ENCODE data around the gene ARHGAP9. TPM values are rescaled to one million over a fixed set of nuclear protein-coding genes. Genes with fewer than 3 reads are reported as not detected.

The ARHGAP9 gene
- total and polyA plus RNA-seq, 2 experiments from 2014 or later: 2.3 TPM; not detected in 1

DNA sequence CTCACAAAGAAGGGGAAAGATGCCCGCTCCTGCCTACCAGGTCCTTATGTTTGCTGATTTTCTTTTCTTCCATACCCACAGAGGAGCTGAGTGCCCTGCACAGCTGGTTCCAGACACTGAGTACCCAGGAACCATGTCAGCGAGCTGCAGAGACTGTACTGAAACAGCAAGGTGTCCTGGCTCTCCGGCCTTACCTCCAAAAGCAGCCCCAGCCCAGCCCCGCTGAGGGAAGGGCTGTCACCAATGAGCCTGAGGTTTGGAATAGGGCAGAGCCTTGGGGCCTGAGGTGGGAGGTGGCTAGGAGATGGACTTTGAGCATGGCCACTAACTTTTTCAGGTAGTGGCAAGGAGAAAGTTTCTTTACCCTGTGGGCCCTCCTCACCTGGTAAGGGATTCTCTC lies 10.5 kb upstream of the ARHGAP9 start:
- Histone ChIP-seq H3K27me3 (no peaks in the 10 kb centered on the region), H3K9me3 (ENCODE audit: low read depth) (no peaks in the 10 kb centered on the region), H3K4me3 (no peak overlapping the region), H3K27ac (no peak overlapping the region), H3K36me3 (peaks cover 19% of the 10 kb centered on the region), H3K4me1 (ENCODE audit: low read depth) (peaks cover 6% of the 10 kb centered on the region)
- no peak for DNase-seq (ENCODE audit: low read depth in 1 of 2, low spot score in 1 of 2)
- TF ChIP-seq, protein P1, sequence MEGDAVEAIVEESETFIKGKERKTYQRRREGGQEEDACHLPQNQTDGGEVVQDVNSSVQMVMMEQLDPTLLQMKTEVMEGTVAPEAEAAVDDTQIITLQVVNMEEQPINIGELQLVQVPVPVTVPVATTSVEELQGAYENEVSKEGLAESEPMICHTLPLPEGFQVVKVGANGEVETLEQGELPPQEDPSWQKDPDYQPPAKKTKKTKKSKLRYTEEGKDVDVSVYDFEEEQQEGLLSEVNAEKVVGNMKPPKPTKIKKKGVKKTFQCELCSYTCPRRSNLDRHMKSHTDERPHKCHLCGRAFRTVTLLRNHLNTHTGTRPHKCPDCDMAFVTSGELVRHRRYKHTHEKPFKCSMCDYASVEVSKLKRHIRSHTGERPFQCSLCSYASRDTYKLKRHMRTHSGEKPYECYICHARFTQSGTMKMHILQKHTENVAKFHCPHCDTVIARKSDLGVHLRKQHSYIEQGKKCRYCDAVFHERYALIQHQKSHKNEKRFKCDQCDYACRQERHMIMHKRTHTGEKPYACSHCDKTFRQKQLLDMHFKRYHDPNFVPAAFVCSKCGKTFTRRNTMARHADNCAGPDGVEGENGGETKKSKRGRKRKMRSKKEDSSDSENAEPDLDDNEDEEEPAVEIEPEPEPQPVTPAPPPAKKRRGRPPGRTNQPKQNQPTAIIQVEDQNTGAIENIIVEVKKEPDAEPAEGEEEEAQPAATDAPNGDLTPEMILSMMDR (IDR thresholded peaks at IDR 0.05; ENCODE audit: low read depth, low read length): no peak

DNA sequence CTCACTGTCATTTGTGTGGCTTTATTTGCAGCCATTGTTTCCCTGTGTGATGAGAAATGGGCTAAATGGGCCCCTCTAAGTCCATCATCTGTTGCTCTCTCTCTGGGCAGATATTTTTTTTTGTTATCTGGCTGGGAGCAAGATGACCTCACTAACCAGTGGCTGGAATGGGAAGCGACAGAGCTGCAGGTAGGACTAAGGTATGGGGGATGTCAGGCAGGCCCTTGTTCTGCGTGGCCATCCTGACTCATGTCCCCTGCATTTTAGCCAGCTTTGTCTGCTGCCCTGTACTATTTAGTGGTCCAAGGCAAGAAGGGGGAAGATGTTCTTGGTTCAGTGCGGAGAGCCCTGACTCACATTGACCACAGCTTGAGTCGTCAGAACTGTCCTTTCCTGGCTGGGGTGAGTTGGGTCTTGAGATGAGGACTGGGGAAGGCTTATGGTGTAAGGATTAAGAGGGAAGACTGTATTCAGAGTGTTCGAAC lies 9.5 kb upstream of the ARHGAP9 start:
- no peak for DNase-seq (ENCODE audit: low read depth in 1 of 2, low spot score in 1 of 2)
- Histone ChIP-seq H3K9me3 (ENCODE audit: low read depth) (no peaks in the 10 kb centered on the region), H3K4me1 (ENCODE audit: low read depth) (peaks cover 6% of the 10 kb centered on the region), H3K36me3 (peaks cover 19% of the 10 kb centered on the region), H3K27ac (no peak overlapping the region), H3K4me3 (peak overlapping the region; percentile 98), H3K27me3 (no peaks in the 10 kb centered on the region)
- TF ChIP-seq, protein P1 (IDR thresholded peaks at IDR 0.05; ENCODE audit: low read depth, low read length): no peak

DNA sequence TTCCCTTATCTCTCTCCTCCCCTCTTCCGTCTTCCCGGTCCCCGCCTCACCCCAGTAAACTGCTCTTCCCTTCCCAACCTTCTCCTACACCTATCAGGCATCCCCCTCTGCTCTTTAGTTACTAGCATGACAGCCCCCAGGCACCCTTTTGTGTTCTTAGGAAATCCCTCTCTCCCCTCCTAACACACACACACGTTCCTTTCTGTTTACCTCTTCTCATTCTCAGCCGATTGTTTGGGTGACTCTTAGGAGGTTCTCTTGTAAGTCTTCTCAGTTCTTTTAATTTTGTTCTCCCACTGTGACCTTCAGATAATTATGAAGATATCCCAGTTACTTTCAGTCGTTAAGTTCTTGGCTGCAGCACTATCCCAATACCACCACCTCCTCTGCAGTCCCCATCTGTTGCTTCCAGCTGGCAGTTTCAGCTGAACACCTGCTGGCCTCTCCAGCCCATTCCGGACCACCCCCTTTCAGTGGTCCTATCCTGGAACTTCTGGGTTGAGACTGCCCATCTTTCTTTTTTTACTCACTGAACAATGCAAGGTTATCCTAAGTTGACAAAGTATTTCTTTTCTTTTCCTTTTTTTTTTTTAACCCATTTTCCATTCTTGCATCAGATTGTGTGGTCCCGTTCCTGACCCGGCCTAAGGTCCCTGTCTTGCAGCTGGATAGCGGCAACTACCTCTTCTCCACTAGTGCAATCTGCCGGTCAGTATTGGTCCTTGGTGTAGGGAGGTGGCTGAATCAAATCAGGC lies 8.9 kb upstream of the ARHGAP9 start:
- H3K36me3 ChIP-seq: peaks cover 19% of the 10 kb centered on the region
- no peak for DNase-seq (ENCODE audit: low read depth in 1 of 2, low spot score in 1 of 2)
- peak overlapping the region; percentile 75 for H3K27ac ChIP-seq
- peaks cover 6% of the 10 kb centered on the region for H3K4me1 ChIP-seq (ENCODE audit: low read depth)
- TF ChIP-seq, protein P1 (IDR thresholded peaks at IDR 0.05; ENCODE audit: low read depth, low read length): no peak
- peak overlapping the region; percentile 98 for H3K4me3 ChIP-seq
- H3K9me3 ChIP-seq (ENCODE audit: low read depth): no peaks in the 10 kb centered on the region
- H3K27me3 ChIP-seq: no peaks in the 10 kb centered on the region

DNA sequence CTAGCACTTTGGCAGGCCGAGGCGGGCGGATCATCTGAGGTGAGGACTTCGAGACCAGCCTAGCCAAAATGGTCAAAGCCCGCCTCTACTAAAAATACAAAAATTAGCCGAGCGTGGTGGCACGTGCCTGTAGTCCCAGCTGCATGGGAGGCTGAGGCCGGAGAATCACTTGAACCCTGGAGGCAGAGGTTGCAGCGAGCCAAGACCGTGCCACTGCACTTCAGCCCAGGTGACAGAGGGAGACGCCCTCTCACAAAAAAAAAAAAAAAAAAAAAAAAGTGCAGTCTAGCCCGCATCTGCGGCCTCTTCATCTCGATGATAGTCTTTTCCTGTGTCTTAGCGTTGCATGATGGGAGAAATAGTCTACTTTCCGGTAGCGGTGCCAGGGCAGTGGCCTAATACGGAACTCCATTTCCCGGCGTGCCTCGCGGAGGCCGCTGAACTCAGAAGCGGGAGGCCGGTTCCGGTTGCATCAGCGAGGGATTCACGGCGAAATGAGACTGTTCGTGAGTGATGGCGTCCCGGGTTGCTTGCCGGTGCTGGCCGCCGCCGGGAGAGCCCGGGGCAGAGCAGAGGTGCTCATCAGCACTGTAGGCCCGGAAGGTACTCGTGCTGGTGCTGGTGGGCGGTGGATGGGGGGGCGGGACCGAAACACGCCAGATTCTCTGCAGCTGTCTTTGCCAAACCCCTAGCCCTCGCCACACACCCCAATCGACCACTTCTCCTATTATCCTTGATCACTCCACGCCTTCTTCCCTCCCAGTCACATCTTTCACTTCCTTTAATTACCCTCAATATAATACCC lies 8.1 kb upstream of the ARHGAP9 start, which contains the start of gene MARS1:
Gene MARS1, plus strand, starts transcription at position 472 of the 805 bp plus-strand sequence. Its CDS starts 23 bp downstream, at position 495.
- peak; percentile 96 to 97 for DNase-seq (ENCODE audit: low read depth in 1 of 2, low spot score in 1 of 2)
- Histone ChIP-seq H3K9me3 (ENCODE audit: low read depth) (no peaks in the 10 kb centered on the region), H3K27me3 (no peaks in the 10 kb centered on the region), H3K36me3 (peaks cover 17% of the 10 kb centered on the region), H3K4me3 (peak within 1 kb of the TSS; percentile 98), H3K27ac (peak within 1 kb of the TSS; percentile 75), H3K4me1 (ENCODE audit: low read depth) (peaks cover 6% of the 10 kb centered on the region)
- TF ChIP-seq, protein P1 (IDR thresholded peaks at IDR 0.05; ENCODE audit: low read depth, low read length): no peak

DNA sequence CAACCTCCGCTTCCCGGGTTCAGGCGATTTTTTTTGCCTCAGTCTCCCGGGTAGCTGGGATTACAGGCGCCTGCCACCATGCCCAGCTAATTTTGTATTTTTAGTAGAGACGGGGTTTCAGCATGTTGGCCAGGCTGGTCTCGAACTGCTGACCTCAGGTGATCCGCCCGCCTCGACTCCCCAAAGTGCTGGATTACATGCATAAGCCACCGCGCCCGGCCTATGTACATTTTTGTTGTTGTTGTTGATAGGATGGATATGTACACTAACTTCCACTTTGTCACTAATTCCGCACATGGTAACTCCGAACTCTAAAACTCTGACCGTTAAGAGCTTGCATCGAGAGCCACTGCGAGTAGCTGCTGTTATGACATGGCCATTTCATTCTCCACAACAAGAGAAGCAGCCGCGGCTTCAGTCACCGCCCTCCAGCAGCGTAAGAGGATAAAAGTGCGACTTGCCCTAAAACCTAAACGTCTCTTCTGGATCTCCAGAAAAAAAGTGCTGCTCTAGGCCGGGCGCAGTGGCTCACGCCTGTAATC lies 7.5 kb upstream of the ARHGAP9 start:
- Histone ChIP-seq H3K27ac (no peak overlapping the region), H3K9me3 (ENCODE audit: low read depth) (no peaks in the 10 kb centered on the region), H3K4me3 (no peak overlapping the region), H3K4me1 (ENCODE audit: low read depth) (peaks cover 6% of the 10 kb centered on the region), H3K36me3 (peaks cover 14% of the 10 kb centered on the region), H3K27me3 (no peaks in the 10 kb centered on the region)
- DNase-seq (ENCODE audit: low read depth in 1 of 2, low spot score in 1 of 2): no peak
- TF ChIP-seq, protein P1 (IDR thresholded peaks at IDR 0.05; ENCODE audit: low read depth, low read length): no peak

Measured in cardiac muscle cell (in vitro differentiated cells and primary cell).